HG03097 (cell line): ENCODE results near the gene LAMA3.

Experiments
- ATAC-seq: cut with Tn5 transposase; IDR thresholded peaks from one replicate; pipeline ENCODE4 v1.9.1; 2021; ENCODE audit not compliant: unreplicated experiment, low FRiP score

Gene LAMA3

DNA sequence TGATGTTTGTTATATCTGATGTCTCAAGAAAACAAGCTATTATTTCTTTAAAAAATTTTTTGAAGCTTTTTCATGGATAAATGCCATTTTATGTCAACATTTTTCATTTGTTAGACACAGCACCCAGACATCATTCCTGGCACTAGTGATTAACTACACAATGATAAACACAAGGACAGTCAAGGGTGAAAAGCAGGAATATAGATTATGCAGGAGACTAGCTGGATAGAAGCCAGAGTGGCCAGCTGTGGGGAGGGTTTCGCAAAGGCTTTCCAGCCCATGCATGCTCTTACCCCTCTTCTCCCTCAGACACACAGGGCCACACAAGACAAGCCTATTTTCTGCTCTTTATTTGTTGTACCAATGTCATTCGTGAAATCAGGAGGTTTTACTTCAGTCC is 198.2 kb downstream of the LAMA3 start:
- ATAC-seq, result no peak

DNA sequence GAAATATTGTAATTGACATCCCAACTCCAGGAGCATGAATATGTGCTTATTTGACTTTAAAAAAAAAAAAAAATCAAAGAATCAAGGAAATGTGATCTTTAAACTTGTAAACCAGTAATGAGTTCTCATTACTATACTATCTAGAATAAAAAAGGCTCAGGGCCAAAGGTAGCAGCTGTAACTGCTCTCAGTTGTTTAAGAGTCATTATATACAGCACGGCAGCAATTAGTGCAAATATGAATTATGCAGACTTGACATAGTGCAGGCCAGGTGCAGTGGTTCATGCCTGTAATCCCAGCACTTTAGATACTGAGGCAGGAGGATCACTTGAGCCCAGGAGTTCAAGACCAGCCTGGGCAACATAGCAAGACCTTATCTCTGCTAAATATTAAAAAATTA is 199.6 kb downstream of the LAMA3 start:
- ATAC-seq, result no peak

DNA sequence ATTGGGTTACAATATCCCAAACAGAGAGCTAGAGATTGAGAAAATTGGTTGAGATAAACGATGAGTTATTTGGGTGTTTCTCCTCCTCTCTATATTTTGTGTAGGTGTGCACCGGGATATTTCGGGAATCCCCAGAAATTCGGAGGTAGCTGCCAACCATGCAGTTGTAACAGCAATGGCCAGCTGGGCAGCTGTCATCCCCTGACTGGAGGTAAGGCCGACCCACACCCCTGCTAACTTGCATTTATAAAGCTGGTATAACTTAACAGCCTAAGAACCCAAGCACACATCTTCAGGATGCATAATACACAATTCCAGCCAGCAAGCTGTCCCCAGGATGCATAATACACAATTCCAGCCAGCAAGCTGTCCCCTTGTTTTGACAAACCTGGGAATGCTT is 200.7 kb downstream of the LAMA3 start:
- no peak for ATAC-seq

DNA sequence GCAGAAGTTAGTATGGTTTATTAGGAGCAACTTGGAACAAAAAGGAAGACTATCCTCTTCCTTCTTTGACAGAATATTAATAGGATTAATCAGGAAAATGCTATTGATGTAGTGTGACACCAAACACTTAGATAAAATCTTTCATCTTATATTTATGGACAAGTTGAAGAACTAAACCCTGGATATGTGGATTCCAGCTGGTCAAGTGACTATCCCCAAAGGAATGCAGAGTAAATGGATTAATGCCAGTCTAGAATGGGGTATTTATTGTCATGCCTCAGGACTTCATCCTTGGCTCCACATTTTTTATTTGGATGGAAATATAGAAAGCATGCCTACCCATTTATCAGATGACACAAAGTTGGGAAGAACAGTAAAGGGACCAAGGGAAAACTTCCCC is 201.3 kb downstream of the LAMA3 start:
- ATAC-seq, result no peak

DNA sequence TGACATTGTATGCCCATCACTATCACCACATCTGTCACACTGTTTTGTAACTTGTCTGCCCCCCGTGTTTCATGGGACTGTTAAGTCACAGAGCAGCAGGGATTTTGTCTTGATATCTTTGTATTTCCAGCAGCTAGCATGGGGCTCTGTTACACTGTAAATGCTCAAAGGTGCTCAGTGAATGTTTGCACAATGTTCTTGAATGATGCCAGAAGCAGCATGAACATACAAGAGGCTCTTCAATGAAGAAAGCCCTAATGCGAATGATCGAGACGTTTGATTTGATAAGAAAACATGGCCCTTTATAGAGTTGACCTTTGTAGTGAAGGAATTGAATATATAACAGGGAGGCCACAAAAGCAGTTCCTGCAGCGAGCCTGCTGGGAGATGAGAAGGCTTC is 204.4 kb downstream of the LAMA3 start:
- ATAC-seq, result no peak

DNA sequence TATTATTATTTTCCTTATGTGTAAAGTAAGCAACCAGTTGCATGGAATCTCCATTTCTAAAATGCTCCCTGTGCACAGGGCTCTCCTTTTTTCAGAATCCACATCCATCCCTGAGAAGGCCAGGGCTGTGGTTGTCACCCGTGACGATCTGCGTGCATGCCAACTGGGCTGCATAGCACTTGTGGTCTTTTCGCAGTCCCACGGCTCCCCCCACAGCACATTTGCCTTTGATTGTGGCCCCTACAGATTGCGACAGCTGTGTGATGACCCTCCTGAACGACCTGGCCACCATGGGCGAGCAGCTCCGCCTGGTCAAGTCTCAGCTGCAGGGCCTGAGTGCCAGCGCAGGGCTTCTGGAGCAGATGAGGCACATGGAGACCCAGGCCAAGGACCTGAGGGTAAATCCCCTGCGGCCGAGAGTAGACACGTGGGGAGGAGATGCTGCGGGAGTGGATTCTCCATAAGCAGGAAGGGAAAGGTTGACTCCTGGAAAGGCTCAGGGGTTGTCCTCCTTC is 205.5 kb downstream of the LAMA3 start:
- no peak for ATAC-seq

DNA sequence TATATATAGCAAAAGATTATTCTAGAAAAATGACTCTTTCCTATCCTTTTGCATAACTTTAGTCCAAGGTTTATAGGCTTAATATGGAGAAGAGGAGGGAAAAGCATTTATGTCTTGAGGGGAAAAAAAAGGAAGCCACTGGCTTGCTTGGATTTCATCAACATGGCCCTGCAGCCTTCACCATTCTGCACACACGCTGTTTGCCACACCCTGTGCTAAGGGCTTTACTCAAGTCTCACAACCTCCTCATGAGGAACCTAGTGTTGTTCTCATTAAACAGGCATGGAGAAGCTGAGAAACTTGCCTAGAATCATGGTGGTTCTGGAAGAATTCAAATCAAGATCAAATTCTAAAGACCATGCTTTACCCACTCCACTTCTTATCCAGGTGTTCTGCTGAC is 208.0 kb downstream of the LAMA3 start:
- ATAC-seq, result no peak

DNA sequence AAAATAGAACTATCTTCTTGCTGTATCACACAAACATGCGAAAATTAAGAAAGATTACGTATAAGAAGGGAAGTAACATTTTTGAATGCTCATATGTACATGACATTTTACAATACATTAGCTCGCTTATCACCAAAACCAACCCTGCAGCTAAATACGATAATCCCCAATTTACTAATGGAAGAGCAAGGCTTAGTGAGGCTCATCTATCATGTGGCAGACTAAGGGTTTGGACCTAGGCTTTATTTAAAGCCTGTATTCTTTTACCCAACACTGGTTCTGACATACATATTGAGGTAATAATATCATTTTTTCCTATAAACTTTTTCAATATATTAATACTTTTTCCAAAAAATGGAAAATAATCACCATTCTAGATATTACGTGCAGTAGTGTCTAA is 208.5 kb downstream of the LAMA3 start:
- ATAC-seq, result no peak

DNA sequence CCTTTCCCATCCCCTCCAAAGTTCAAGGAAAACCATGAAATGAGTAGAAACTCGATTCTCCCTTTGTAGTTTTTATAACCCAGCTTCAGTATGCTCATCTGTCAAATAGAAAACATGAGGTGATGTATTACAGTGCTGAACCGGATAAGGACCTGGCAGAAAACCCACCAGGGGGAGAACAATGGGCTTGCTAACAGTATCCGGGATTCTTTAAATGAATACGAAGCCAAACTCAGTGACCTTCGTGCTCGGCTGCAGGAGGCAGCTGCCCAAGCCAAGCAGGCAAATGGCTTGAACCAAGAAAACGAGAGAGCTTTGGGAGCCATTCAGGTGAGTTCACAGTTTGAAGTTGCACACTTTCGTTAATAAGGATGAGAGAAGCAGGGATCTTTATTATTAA is 211.7 kb downstream of the LAMA3 start:
- no peak for ATAC-seq

DNA sequence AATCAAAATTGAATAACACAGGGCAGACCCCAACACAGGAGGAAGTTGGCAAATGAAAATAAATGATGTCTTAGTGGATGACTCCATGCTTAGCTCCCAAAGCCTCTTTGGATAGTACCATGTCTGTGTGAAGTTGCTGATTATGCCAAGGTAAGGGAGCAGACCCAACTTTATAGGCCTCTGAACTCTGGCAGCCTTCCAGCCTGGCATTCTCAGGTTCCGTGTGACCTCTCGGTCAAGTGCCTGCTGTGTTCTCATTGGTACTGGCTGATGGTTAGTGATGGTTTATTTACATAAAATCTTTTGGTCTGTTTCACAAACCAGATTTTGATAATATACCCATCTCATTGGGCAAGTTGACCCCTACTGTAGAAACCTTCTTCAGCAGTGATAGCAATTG is 213.1 kb downstream of the LAMA3 start:
- no peak for ATAC-seq

DNA sequence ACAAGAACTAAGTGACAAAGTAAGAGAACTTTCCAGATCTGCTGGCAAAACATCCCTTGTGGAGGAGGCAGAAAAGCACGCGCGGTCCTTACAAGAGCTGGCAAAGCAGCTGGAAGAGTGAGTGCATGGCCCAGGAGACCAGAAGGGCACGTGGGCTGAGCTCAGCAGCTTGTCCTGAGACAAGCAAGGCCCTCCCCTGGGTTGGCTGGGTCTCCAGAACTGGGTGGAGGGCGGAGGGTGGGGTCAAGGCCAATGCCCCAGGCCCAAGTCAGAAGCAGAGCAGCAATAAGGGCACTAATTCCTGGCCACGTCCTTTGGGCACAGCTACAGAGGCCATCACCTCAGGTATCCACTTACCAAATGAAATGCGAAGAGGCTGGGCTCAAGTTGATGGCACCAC is 214.7 kb downstream of the LAMA3 start:
- no peak for ATAC-seq

DNA sequence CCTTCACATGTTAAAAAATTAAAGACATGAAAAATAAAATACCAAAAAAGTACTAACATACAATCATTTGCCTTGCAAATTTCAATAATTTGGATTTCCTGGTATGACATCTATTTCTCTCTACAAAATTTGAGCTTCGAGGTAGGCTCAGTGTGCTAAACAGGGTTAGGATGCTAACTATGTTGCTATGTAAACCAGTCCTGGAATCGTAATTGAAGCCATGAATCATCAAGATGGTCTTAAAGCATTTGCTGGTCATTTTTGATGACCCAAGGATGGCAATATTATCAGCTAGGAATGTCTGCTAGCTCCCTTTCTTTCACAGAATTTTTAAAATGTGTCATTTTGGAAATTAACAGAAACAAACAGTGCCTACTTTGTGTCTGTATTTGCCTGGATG is 217.4 kb downstream of the LAMA3 start:
- ATAC-seq, result no peak

DNA sequence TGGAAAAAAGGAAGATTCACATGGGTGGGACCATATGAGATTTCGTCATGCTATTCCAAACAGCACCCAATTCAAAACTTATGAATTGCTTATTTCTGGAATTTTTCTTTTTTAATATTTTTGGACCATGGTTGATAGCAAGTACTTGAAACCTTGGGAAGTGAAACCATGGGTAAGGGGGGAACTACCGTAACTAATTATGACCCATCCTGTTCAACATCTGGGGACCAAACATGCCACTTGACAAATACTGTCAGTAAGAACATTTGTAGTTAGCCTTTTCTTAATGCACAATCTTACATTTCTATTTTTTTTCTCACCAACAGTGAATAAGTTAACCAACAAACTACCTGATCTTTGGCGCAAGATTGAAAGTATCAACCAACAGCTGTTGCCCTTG is 219.6 kb downstream of the LAMA3 start:
- ATAC-seq, result no peak

DNA sequence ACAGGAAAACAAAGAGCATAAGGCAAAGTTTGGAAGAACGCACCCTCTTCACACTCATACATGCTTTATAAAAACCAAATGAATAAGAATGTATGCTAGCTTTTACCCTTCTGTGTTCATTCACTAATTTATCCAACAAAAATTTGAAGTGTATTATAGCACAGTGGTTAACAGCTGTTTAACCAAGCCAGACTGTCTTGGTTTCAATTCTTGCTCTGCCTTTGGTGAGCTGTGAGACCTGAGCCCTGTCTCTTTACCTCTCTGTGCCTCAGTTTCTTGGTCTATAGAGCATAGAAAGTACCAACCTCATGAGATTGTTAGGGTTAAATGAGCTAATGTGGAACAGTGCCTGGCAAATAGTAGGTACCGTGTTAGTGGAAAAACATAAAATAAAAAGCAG is 220.8 kb downstream of the LAMA3 start:
- no peak for ATAC-seq

DNA sequence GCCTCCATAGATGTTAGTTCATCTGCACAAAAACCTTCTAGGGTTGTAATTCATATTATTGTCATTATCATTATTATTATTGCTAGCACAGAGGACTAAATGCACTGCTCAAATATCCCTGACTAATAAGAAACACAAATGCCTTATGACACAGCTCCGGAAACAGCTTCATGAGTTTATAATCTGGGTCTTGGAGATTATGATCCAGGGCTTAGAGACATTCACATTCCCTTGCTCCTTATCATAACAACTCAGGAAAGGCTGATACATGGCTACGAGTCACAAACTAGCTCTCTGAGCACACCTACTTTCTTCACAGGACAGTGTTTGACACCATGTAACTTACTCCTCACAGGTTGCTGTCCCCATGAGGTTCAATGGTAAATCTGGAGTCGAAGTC is 223.1 kb downstream of the LAMA3 start:
- ATAC-seq, result no peak

DNA sequence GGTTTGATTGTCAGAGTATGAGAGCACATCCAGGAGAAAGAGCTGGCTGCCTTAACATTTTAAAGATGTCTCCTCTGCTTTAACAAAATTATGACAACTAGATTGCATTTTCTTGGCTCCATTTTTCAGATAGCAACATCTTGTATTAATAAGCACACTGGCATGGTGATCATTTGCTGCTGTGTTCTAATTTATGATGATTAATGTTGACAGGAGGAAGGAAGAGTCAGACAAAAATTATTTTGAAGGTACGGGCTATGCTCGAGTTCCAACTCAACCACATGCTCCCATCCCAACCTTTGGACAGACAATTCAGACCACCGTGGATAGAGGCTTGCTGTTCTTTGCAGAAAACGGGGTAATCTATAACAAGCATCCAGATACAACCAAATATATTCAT is 227.1 kb downstream of the LAMA3 start:
- ATAC-seq, result no peak

DNA sequence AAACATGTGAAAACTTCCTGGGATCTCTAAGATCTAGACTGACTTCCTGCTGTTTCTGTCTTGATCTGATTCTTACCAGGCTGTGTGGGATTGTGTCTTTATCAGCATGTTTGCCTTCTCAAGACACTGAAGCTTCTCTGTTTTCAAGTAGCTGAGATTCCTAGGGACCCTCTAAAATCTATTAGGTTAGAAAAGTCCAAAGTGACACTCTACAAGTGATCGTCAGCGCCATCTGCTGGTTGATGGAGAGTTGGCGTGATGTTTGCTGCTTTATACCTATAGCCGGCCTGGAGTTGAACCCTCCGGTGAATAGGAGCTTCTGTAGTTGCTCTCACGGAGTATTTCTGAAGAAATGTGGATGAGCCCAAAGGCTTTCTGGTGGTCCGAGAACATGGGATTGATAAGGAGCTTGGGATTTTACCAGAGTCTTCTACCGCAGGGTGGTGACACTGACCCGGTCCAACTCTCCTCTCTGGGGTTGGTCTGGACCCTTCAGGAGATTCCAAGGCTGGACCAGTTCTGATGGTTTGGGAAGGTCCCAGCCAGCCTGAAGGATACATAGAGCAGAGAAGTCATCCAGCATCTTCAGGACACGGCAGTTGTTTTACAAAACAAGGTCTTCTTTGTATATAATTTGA is 229.3 kb downstream of the LAMA3 start:
- no peak for ATAC-seq

DNA sequence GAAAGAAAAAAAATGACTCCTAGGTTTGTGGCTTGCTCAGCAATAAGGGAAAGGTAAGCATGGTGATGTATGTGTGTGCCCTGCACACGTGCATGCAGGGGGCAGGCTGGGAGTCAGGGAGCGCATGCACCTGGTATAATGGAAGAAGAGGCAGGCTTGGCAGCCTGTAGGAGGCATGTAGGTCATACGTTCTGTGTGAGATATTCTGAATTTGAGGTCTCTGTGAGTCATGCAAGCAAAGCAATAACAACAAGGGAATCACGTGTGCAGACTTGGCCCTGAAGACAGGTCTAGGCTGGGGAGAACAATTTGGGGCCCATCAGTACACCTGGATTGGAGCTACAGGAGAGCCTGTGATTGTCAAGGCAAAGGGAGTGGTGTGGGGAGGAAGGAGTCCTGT is 230.8 kb downstream of the LAMA3 start:
- ATAC-seq, result no peak

DNA sequence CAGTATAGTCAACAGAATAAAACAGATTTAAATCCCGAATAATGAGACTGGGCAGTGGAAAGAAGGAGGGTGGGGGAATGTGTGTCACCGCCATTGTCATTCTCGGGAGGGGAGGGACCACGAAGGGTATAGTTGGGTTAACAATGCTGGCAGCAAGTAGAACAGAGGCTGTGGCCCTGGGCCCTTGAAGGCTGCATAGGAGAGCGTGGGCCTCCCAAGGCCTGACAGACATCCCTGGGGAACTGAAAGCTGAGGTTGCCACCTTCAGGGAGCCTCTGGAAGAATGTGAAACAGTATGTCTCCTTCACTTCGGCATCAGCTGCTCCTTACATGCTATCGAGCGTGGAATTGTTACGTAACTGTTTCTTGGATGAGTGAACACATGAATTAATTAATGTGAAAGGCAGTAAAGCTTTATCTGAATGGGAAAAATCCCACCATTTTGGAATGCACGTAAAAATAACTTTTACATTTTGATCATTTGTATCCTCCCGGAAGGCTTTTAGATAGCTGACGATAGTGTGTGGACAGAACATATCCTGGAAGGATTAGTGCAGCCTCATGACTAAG is 232.5 kb downstream of the LAMA3 start:
- ATAC-seq, result no peak

DNA sequence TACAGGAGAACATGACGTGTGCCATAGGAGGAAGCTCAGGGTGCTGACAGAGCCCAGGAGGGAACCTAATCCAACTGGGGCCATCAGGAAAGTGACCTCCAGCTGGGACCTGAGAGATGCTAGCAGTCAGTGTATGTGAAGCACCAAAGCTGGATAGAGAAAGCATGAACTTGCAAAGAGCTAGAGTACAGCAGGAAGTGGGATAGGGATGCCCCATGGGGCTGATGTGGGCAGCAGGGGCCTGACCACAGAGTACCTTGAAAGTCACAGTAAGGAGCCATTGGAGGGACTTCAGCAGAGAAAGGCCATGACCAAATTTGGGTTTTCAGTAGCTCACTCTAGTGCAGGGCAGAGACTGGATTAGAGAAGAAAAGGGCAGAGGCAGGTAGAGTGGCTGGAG is 233.7 kb downstream of the LAMA3 start:
- no peak for ATAC-seq

DNA sequence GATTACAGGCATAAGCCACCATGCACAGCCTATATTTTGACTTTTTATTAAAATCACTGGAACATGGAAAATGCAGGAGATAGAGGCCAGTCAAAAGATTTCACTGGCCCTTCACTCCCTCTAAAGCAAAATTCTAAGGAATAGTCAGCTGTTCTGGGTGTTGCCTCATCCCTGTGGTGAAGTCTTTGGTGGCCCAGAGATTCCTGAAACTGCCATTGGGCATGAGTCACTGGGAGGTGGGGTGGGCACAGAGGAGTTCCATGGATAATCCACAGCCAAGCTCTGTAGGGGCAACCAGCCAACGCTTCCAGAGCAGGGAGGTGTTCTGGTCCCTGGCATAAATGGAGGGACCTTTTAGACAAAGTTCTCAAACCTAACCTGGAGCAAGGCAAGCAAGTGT is 235.6 kb downstream of the LAMA3 start:
- ATAC-seq, result no peak

DNA sequence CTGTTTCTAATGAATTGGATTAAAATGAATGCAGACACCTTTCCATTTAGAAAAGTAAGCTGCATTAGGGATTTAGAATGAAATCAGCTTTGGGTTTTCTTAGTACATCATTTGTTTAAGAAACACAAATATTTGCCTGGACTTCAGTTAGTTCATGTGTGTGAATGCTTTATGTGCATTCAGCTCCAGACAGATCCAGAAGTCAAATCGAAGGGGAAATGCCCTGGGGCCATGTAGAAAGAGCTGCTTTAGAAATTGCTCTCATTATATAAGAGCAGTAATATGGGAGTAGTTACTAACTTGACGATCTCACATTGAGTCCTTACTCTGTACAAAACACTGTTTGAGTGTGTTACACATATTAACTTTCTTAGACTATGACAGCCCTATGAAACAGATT is 237.3 kb downstream of the LAMA3 start:
- ATAC-seq, result no peak
